OCI-LY3 (cell line): ENCODE data around the gene METTL27.

Experiments used
- H2AFZ ChIP-seq: fragments of 200-600, 300-600 bp; shearing (Covaris generic); 2 replicates; pipeline ENCODE4 v1.6.0; 2014; ENCODE audit warnings: antibody characterized with exemption, low read depth, low read length
- H3K27ac ChIP-seq: fragments of 200-600, 300-600 bp; sonication (generic); 2 replicates; pipeline ENCODE4 v1.5.1; 2014; ENCODE audit warnings: mild to moderate bottlenecking, low read length, moderate library complexity, mixed read lengths
- H3K27me3 ChIP-seq: fragments of 200-600, 300-600 bp; sonication (generic); 2 replicates; pipeline ENCODE4 v1.6.1; 2014; ENCODE audit warnings: low read depth, low read length, mixed read lengths
- H3K36me3 ChIP-seq: fragments of 200-600, 300-600 bp; sonication (generic); replicated peaks from 2 replicates; pipeline ENCODE3; 2014; ENCODE audit warnings: low read depth, low read length, mixed read lengths
- H3K4me1 ChIP-seq: fragments of 300-600, 200-600 bp; sonication (generic); 2 replicates; pipeline ENCODE4 v1.6.1; 2014; ENCODE audit warnings: low read length, mixed read lengths
- H3K4me2 ChIP-seq: fragments of 200-600, 300-600 bp; sonication (generic); 2 replicates; pipeline ENCODE4 v1.6.1; 2014; ENCODE audit warnings: low read length, mixed read lengths
- H3K4me3 ChIP-seq: fragments of 300-600, 200-600 bp; sonication (generic); 2 replicates; pipeline ENCODE4 v1.5.1; 2014; ENCODE audit warnings: antibody characterized with exemption, mild to moderate bottlenecking, low read length, moderate library complexity
- H3K79me2 ChIP-seq: fragments of 300-600, 200-600 bp; shearing (Covaris generic); 2 replicates; pipeline ENCODE4 v1.6.1; 2014; ENCODE audit warnings: mild to moderate bottlenecking, low read length, mixed read lengths
- H3K9ac ChIP-seq: fragments of 300-600, 200-600 bp; shearing (Covaris generic); 2 replicates; pipeline ENCODE4 v1.6.0; 2014; ENCODE audit warnings: mild to moderate bottlenecking, low read length, moderate library complexity
- H3K9me3 ChIP-seq: fragments of 200-600, 300-600 bp; shearing (Covaris generic); 2 replicates; pipeline ENCODE4 v1.6.1; 2014; ENCODE audit warnings: low read length, mixed read lengths; ENCODE audit not compliant: insufficient read depth
- H4K20me1 ChIP-seq: fragments of 200-600, 300-600 bp; sonication (generic); 2 replicates; pipeline ENCODE4 v1.6.1; 2016; ENCODE audit warnings: low read length, mixed read lengths; ENCODE audit not compliant: insufficient read depth
- CTCF ChIP-seq: fragments of 200-600, 300-600 bp; sonication (generic); IDR thresholded peaks from 2 replicates; pipeline ENCODE4 v1.5.1; 2014; ENCODE audit warnings: antibody characterized with exemption, low read length, low read depth
- EZH2phosphoT487 ChIP-seq: fragments of 200-600 bp; shearing (Covaris generic); IDR thresholded peaks from 2 replicates; pipeline ENCODE4 v1.6.1; 2018; ENCODE audit warnings: antibody characterized with exemption, mixed run types, low read depth

The METTL27 gene

DNA sequence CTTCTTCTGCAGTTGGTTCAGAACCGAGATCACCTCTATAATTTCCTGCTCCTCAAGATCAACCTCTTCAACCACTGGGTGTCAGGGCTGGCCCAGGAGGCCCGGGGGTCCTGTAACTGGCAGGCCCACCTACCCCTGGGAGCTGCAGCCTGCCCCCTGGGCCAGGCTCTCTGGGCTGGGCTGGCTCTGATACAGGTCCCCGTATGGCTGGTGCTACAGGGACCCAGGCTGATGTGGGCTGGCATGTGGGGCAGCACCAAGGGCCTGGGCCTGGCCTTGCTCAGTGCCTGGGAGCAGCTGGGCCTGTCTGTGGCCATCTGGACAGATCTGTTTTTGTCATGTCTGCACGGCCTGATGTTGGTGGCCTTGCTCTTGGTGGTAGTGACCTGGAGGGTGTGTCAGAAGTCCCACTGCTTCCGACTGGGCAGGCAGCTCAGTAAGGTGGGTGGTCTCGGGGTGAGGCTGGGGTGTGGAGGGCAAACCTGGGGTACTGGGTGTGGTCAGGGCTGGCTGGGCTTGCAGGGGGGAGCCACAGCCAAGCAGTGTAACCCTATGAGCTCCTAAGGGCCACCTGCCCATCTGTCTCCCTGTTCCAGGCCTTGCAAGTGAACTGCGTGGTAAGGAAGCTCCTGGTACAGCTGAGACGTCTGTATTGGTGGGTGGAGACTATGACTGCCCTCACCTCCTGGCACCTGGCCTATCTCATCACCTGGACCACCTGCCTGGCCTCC, 22.8 kb upstream of the METTL27 start:
- Histone ChIP-seq H2AFZ (no peak overlapping the region), H4K20me1 (no peaks in the 10 kb centered on the region), H3K36me3 (no peaks in the 10 kb centered on the region), H3K27me3 (0 out of 2 replicates have a peak, but pooled peaks cover 3% of the 10 kb centered on the region), H3K9me3 (no peaks in the 10 kb centered on the region), H3K27ac (no peak overlapping the region), H3K4me2 (no peak overlapping the region), H3K9ac (no peak overlapping the region), H3K4me1 (no peaks in the 10 kb centered on the region), H3K79me2 (no peaks in the 10 kb centered on the region), H3K4me3 (no peak overlapping the region)
- TF ChIP-seq EZH2phosphoT487 (no peak), CTCF (no peak)

DNA sequence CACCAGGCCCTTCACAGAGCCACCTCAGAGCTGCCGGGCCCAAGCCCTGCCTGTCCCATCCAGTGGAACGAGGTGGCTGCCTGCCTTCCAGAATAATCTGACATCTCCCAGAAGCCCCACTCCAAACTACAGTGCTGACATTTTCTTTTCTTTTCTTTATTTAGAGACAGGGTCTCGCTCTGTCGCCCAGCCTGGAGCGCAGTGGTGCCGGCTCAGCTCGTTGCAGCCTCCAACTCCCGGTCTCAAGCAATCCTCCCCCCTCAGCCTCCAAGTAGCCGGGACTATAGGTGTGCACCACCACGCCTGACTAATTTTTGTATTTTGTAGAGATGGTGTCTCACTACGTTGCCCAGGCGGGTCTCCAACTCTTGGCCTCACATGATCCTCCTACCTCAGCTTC, 19.0 kb upstream of the METTL27 start:
- Histone ChIP-seq H3K4me2 (no peak overlapping the region), H3K36me3 (no peaks in the 10 kb centered on the region), H2AFZ (no peak overlapping the region), H3K4me3 (no peak overlapping the region), H3K9ac (no peak overlapping the region), H3K9me3 (no peaks in the 10 kb centered on the region), H3K27me3 (0 out of 2 replicates have a peak, but pooled peaks cover 3% of the 10 kb centered on the region), H4K20me1 (no peaks in the 10 kb centered on the region), H3K4me1 (peaks cover 6% of the 10 kb centered on the region; the same call in 1 of the 2 replicates), H3K79me2 (no peaks in the 10 kb centered on the region), H3K27ac (no peak overlapping the region)
- TF ChIP-seq EZH2phosphoT487: no peak
- no peak for TF ChIP-seq CTCF

- peaks cover 8% of the 10 kb centered on the region; the same call in 1 of the 2 replicates for H3K4me1 ChIP-seq
- no peak within 1 kb of the TSS for H3K27ac ChIP-seq
- H2AFZ ChIP-seq: no peak within 1 kb of the TSS
- H3K4me3 ChIP-seq: no peak within 1 kb of the TSS
- H3K36me3 ChIP-seq: no peaks in the 10 kb centered on the region
- 0 out of 2 replicates have a peak, but pooled peaks cover 3% of the 10 kb centered on the region for H3K27me3 ChIP-seq
- no peaks in the 10 kb centered on the region for H4K20me1 ChIP-seq
- H3K4me2 ChIP-seq: no peak within 1 kb of the TSS
- no peak within 1 kb of the TSS for H3K9ac ChIP-seq
- TF ChIP-seq EZH2phosphoT487 (no peak), CTCF (no peak)
- H3K79me2 ChIP-seq: no peaks in the 10 kb centered on the region
- no peaks in the 10 kb centered on the region for H3K9me3 ChIP-seq
Observed at GRCh38 chr7:73860859-73861258, 18.5 kb upstream of the METTL27 start, which contains the start of gene TMEM270. Gene TMEM270, plus strand, starts transcription at chr7:73861159. Its CDS starts 36 bp downstream, at chr7:73861195.

- no peaks in the 10 kb centered on the region for H4K20me1 ChIP-seq
- H3K9me3 ChIP-seq: no peaks in the 10 kb centered on the region
- H3K9ac ChIP-seq: no peak overlapping the region
- no peak overlapping the region for H3K4me2 ChIP-seq
- H3K27ac ChIP-seq: no peak overlapping the region
- peaks cover 10% of the 10 kb centered on the region; the same call in 1 of the 2 replicates for H3K4me1 ChIP-seq
- TF ChIP-seq EZH2phosphoT487 (no peak), CTCF (no peak)
- no peak overlapping the region for H2AFZ ChIP-seq
- H3K27me3 ChIP-seq: peaks cover 14% of the 10 kb centered on the region
- no peaks in the 10 kb centered on the region for H3K36me3 ChIP-seq
- no peaks in the 10 kb centered on the region for H3K79me2 ChIP-seq
- no peak overlapping the region for H3K4me3 ChIP-seq
Observed at GRCh38 chr7:73858807-73859206, 16.5 kb upstream of the METTL27 start.
